Neural progenitor cell (in vitro differentiated cells): ENCODE measurements around the gene MAPRE2.

ENCODE experiments used
- CTCF ChIP-seq: fragments of 200-600 bp; sonication (generic); IDR thresholded peaks from 2 replicates; pipeline ENCODE4 v1.5.1; 2017; ENCODE audit warnings: antibody characterized with exemption, mild to moderate bottlenecking
- EZH2 ChIP-seq: fragments of 200-600 bp; sonication (generic); IDR thresholded peaks from 2 replicates; pipeline ENCODE4 v1.6.1; 2017; ENCODE audit warnings: antibody characterized with exemption, mild to moderate bottlenecking, moderate library complexity
- EZH2phosphoT487 ChIP-seq: fragments of 200-600 bp; sonication (generic); IDR thresholded peaks from 2 replicates; pipeline ENCODE4 v1.6.1; 2017; ENCODE audit warnings: antibody characterized with exemption

- TF ChIP-seq CTCF (no peak), EZH2 (no peak), EZH2phosphoT487 (no peak)
Measured at GRCh38 chr18:35138773-35139172, 97.6 kb downstream of the MAPRE2 start.
